Erythroblast (primary cell): ENCODE data around the gene AFF4.
"Not testable (repeated sequence)": the region's sequence is repeated elsewhere in the genome, so short reads cannot be mapped to it uniquely, and the experiment has no call there.

Source experiments
- GATA1 ChIP-seq: IDR thresholded peaks from 2 replicates; pipeline ENCODE4 v1.6.1; 2011; ENCODE audit warnings: low read depth, mild to moderate bottlenecking, control low read depth, low read length, moderate library complexity
- POLR2A ChIP-seq: IDR thresholded peaks from 2 replicates; pipeline ENCODE4 v1.6.1; 2011; ENCODE audit warnings: mild to moderate bottlenecking, low read length

GRCh38 chr5:132961123-132961815 is 2.2 kb downstream of the AFF4 start:
- TF ChIP-seq POLR2A, GATA1: not testable (repeated sequence)
